HUES64 (cell line): ENCODE measurements around the gene PRPF18.

Experiments
- H3K27ac ChIP-seq: 2 replicates; pipeline ENCODE4 v1.7.0; 2013; ENCODE audit warnings: low read depth, low read length, inconsistent platforms
- H3K27me3 ChIP-seq: 2 replicates; pipeline ENCODE4 v1.6.1; 2013; ENCODE audit warnings: mild to moderate bottlenecking, low read length; ENCODE audit not compliant: insufficient read depth
- H3K36me3 ChIP-seq: 2 replicates; pipeline ENCODE4 v1.6.1; 2013; ENCODE audit warnings: mild to moderate bottlenecking, low read length; ENCODE audit not compliant: insufficient read depth
- H3K4me1 ChIP-seq: 2 replicates; pipeline ENCODE4 v1.6.1; 2013; ENCODE audit warnings: mild to moderate bottlenecking, low read length, moderate library complexity; ENCODE audit not compliant: insufficient read depth
- H3K4me3 ChIP-seq: 2 replicates; pipeline ENCODE4 v1.5.1; 2013; ENCODE audit warnings: mild to moderate bottlenecking, low read length, moderate library complexity
- H3K9ac ChIP-seq: 2 replicates; pipeline ENCODE4 v1.6.1; 2013; ENCODE audit warnings: mild to moderate bottlenecking, low read depth, low read length
- H3K9me3 ChIP-seq: 2 replicates; pipeline ENCODE4 v1.6.1; 2013; ENCODE audit warnings: low read depth, low read length; ENCODE audit not compliant: insufficient read depth
- WGBS: fragments of 150-250, 120-280 bp; methylation state at CpG from one replicate; pipeline ENCODE4 v1.1.7; 2013; ENCODE audit warnings: missing lambda C conversion rate; 5-methylcytosine and 5-hydroxymethylcytosine counted together

The PRPF18 gene

DNA sequence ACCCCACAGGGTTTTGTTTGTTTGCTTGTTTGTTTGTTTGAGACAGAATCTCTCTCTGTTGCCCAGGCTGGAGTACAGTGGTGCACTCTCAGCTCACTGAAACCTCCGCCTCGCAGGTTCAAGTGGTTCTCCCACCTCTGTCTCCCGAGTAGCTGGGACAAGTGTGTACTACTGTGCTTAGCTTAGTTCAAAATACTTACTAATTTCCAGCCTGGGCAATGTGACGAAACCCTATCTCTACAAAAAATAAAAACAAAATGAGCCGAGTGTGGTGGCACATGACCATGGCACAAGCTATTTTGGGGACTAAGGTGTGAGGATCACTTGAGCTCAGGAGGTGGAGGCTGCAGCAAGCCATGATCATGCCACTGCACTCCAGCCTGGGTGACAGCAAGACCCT is 15.2 kb upstream of the PRPF18 start:
- 84% methylated on average over 5 of the region's 5 CpGs for WGBS
- H3K4me3 ChIP-seq: no peak overlapping the region
- no peak overlapping the region for H3K27ac ChIP-seq
- no peaks in the 10 kb centered on the region for H3K4me1 ChIP-seq
- H3K27me3 ChIP-seq: peaks cover 5% of the 10 kb centered on the region; the same call in 1 of the 2 replicates
- H3K9me3 ChIP-seq: no peaks in the 10 kb centered on the region
- H3K36me3 ChIP-seq: no peaks in the 10 kb centered on the region
- H3K9ac ChIP-seq: no peak overlapping the region

DNA sequence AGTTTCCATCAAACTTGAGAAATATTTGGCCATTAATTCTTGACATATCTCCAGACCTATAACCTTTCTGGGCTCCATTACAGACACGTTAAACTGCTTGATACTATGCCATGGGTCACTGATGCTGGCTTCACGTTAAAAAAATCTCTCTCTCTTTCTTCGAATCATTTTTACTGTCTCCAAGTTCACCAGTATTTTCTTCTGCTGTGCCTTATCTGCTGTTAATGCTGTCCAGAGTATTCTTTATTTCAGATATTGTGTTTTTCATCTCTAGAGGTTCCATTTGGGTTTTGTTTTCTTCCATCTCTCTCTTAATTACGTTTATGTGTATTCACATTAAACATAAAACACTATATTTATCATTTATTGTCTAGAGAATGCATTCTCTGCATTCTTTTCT is 12.8 kb upstream of the PRPF18 start:
- Histone ChIP-seq H3K4me1 (no peaks in the 10 kb centered on the region), H3K9me3 (no peaks in the 10 kb centered on the region), H3K9ac (no peak overlapping the region), H3K4me3 (no peak overlapping the region), H3K27ac (no peak overlapping the region), H3K27me3 (peaks cover 10% of the 10 kb centered on the region; the same call in 1 of the 2 replicates), H3K36me3 (no peaks in the 10 kb centered on the region)
- WGBS: 84% methylated on average over 4 of the region's 4 CpGs

DNA sequence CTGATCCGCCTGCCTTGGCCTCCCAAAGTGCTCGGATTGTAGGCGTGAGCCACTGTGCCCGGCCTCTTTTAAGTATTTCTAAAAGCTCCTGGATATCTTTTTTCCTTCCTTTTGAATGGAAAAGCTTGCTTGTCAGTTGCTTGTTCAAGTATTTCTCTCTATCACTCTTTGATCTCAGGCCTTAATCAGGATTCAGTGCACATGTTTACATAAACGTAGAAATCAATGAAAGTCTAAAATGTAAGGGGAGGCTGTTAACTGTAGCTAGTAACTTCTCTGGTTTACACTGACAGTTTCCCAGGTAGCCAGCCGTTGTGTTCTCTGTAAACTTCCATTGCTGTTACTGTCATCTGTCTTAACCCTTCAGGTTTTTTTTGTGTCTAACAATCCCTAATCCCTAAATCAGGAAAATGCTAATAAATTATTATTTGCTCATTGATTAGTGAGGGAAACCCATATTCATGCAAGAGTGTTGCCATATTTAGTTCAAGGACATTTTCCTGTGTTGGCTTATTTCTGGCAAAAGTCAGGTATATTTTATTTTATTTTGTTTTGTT is 1.5 kb upstream of the PRPF18 start:
- no peaks in the 10 kb centered on the region for H3K36me3 ChIP-seq
- H3K4me1 ChIP-seq: 0 out of 2 replicates have a peak, but pooled peaks cover 2% of the 10 kb centered on the region
- H3K4me3 ChIP-seq: no peak overlapping the region
- no peak overlapping the region for H3K27ac ChIP-seq
- no peaks in the 10 kb centered on the region for H3K9me3 ChIP-seq
- H3K27me3 ChIP-seq: peaks cover 3% of the 10 kb centered on the region; the same call in 1 of the 2 replicates
- 90% methylated on average over 6 of the region's 6 CpGs for WGBS
- H3K9ac ChIP-seq: no peak overlapping the region

DNA sequence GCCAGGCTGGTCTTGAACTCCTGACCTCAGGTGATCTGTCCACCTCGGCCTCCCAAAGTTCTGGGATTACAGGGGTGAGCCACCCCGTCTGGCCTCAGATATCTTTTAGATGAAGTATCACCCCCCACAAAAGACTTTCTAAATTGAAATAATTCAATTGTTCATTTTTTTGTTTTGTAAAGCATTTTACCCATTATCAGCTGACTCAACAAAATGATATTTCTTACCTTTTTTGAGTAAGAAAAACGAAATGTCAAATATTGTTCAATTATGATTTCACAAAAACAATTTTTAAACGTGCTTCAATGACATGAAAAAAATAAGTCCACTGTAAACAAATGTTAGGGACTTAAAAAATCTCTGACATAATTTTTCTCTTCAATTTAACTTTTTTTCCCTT is 822 bp upstream of the PRPF18 start:
- 87% methylated on average over 3 of the region's 4 CpGs for WGBS
- Histone ChIP-seq H3K9ac (no peak overlapping the region), H3K36me3 (no peaks in the 10 kb centered on the region), H3K27ac (no peak overlapping the region), H3K4me3 (no peak overlapping the region), H3K4me1 (0 out of 2 replicates have a peak, but pooled peaks cover 2% of the 10 kb centered on the region), H3K27me3 (peaks cover 3% of the 10 kb centered on the region; the same call in 1 of the 2 replicates), H3K9me3 (no peaks in the 10 kb centered on the region)

DNA sequence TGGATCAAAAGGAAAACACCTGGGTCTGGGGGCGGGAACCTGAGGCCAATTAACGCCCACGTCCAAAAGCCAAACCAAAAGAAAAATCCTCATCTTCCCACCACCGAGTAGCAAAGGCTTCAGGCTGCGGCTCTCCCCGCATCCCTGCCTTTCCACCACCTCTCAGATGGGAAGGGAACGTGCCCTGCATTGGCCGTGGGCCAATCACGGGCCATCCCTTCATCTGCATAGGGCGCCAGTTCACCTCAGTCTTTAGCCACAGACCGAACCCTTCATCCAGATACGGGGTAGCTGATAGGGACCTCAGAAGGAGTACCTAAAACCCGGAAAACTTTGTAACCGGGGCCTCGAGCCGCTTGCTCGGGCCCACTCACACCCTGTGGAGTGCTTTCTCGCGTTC is 626 bp downstream of the PRPF18 start:
- peaks cover 5% of the 10 kb centered on the region; the same call in 1 of the 2 replicates for H3K36me3 ChIP-seq
- peak overlapping the region; percentile 92 for H3K4me3 ChIP-seq
- peaks cover 3% of the 10 kb centered on the region; the same call in 1 of the 2 replicates for H3K27me3 ChIP-seq
- H3K9me3 ChIP-seq: no peaks in the 10 kb centered on the region
- peak overlapping the region; percentile 53 for H3K9ac ChIP-seq
- H3K4me1 ChIP-seq: 0 out of 2 replicates have a peak, but pooled peaks cover 2% of the 10 kb centered on the region
- H3K27ac ChIP-seq: no peak overlapping the region
- 17% methylated on average over 19 of the region's 19 CpGs for WGBS

DNA sequence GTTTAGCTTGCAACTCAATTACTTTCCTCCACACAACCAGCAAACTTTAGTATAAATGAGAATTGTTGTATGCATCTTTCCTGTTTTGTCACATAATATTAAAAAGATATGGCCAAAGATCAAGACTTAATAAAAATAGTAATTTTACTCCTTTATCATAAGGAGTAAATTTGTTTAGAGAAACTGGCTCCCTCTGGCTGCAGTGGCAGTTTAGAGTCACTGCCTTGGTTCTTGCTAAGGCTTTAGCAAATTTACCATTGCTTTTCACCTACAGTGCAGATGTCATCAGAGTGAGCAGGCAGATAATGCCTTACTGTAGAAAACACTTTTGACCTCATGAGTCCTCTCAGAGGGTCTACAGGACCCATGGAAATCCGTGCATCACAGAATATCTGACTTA is 2.6 kb downstream of the PRPF18 start:
- no peak overlapping the region for H3K4me3 ChIP-seq
- H3K27ac ChIP-seq: no peak overlapping the region
- H3K9ac ChIP-seq: no peak overlapping the region
- WGBS: 89% methylated on average over 1 of the region's 1 CpG
- H3K27me3 ChIP-seq: no peaks in the 10 kb centered on the region
- H3K9me3 ChIP-seq: no peaks in the 10 kb centered on the region
- H3K4me1 ChIP-seq: 0 out of 2 replicates have a peak, but pooled peaks cover 2% of the 10 kb centered on the region
- H3K36me3 ChIP-seq: peaks cover 8% of the 10 kb centered on the region

DNA sequence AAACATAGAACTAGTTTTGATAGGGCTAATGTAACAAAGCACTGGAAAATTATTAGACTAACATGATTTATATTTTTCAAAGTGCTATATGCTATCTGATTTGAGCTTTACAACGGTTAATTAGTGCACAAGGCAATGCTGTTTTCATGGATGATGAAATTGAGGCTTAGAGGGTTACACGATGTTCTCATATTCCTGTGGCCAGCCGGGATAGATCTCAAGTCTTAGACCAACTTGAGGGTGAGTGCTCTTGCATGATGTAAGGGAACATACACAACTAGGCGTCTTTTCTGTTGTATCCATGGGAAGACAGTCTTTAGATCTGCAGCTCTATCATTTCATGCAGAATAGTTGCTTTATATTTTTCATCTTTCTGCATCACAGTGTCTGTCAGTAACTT is 4.1 kb downstream of the PRPF18 start:
- H3K4me1 ChIP-seq: 0 out of 2 replicates have a peak, but pooled peaks cover 2% of the 10 kb centered on the region
- WGBS: 91% methylated on average over 4 of the region's 4 CpGs
- peaks cover 8% of the 10 kb centered on the region for H3K36me3 ChIP-seq
- no peak overlapping the region for H3K27ac ChIP-seq
- no peaks in the 10 kb centered on the region for H3K27me3 ChIP-seq
- no peaks in the 10 kb centered on the region for H3K9me3 ChIP-seq
- no peak overlapping the region for H3K4me3 ChIP-seq
- H3K9ac ChIP-seq: no peak overlapping the region

DNA sequence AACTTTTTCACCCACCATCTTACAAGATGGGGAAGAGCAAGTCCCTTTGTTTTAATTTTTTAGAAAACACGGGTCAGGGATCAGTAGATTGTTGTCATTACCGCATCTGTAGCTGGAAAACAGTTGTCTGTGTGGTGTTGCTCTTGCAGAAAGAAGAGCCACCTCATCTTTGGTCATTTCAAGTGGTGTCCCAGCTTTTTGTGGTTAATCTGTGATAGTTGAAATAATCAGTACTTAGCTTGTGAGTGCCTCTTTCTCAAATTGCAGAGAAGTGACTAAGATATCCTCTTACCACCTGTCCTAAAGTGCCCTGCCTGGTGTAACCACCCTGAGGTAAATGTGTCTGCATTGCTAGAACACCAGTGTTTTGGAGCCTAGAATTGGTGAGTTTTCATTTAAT is 5.5 kb downstream of the PRPF18 start:
- H3K27me3 ChIP-seq: no peaks in the 10 kb centered on the region
- no peak overlapping the region for H3K27ac ChIP-seq
- no peak overlapping the region for H3K4me3 ChIP-seq
- WGBS: 89% methylated on average over 2 of the region's 2 CpGs
- H3K4me1 ChIP-seq: no peaks in the 10 kb centered on the region
- no peaks in the 10 kb centered on the region for H3K9me3 ChIP-seq
- H3K36me3 ChIP-seq: peaks cover 8% of the 10 kb centered on the region
- H3K9ac ChIP-seq: no peak overlapping the region

DNA sequence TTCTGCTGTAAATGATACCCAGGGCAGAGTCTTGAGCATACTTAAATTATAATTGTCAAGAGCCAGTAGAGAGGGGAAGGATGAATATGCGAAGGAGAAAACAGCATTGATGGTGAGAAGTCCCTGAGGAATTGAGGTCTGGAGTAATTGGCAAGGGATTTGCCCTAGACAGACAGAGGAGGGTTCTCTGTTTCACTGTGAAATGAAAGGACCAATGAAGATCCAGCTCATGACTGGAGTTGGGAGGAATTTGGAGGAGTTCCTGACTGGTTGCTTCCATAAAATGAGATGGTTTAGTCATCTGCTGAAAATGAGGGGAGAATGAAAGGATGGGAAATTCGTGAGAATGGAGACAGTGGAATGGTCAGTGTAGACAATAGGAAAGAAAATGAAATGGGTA is 6.8 kb downstream of the PRPF18 start:
- 83% methylated on average over 2 of the region's 2 CpGs for WGBS
- Histone ChIP-seq H3K36me3 (peaks cover 11% of the 10 kb centered on the region), H3K27ac (no peak overlapping the region), H3K9ac (no peak overlapping the region), H3K4me1 (no peaks in the 10 kb centered on the region), H3K27me3 (no peaks in the 10 kb centered on the region), H3K9me3 (no peaks in the 10 kb centered on the region), H3K4me3 (no peak overlapping the region)

DNA sequence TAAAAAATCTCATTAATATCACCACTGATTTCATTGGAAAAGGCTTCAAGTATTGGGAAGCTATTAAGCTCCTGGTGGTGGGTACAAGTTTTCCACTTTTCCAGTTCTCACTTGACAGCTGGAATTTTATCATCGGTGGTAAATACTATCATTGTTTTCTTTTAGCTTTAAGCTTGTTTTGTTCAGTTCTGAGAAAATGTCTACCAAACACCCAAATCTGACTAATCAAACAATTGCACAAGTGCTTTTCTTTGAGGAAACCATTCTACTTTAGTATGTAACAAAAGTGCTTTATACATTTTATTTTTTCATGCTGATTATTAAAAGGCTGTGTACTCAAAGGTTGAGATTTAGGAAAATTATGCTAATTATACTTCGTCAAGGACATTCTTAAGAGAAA is 7.9 kb downstream of the PRPF18 start:
- no peaks in the 10 kb centered on the region for H3K4me1 ChIP-seq
- no peak overlapping the region for H3K27ac ChIP-seq
- H3K4me3 ChIP-seq: no peak overlapping the region
- no peaks in the 10 kb centered on the region for H3K27me3 ChIP-seq
- H3K9ac ChIP-seq: no peak overlapping the region
- H3K36me3 ChIP-seq: peaks cover 11% of the 10 kb centered on the region
- H3K9me3 ChIP-seq: no peaks in the 10 kb centered on the region
- WGBS: 100% methylated on average over 1 of the region's 2 CpGs

DNA sequence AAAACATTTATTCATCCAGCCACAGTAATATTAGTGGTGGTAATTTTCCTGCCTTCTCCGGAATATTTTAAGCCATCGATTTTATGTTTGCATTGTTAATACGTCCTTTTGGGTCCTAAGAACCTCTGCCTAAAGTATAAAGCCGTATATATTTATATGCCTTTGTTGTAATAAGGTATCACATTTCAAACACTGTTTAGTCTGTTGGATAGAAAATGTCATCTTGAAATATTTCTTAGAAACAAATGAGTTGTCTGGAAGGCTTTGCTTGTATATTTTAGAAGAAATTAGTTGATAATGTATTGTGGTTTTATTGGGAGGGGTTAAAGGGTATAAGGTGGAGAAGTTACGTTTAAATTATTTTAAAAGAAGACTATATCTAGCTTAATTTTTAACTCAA is 11.1 kb downstream of the PRPF18 start:
- WGBS: 91% methylated on average over 4 of the region's 5 CpGs

More for the DNA sequence above, 11.1 kb downstream of the PRPF18 start:
- Histone ChIP-seq H3K9me3 (no peaks in the 10 kb centered on the region), H3K4me3 (no peak overlapping the region), H3K27ac (no peak overlapping the region), H3K36me3 (peaks cover 24% of the 10 kb centered on the region; the same call in 1 of the 2 replicates), H3K4me1 (no peaks in the 10 kb centered on the region), H3K27me3 (no peaks in the 10 kb centered on the region), H3K9ac (no peak overlapping the region)
